HG02943 (cell line): Measurements from ENCODE around the gene SMG6.
"Not testable (repeated sequence)": the region's sequence is repeated elsewhere in the genome, so short reads cannot be mapped to it uniquely, and the experiment has no call there.

ENCODE experiments used
- ATAC-seq: cut with Tn5 transposase; IDR thresholded peaks from one replicate; pipeline ENCODE4 v1.9.1; 2021; ENCODE audit warnings: mild to moderate bottlenecking, low read depth, moderate library complexity; ENCODE audit not compliant: unreplicated experiment

Gene SMG6

GRCh38 chr17:2264067-2264860 is 39.3 kb downstream of the SMG6 start:
- no peak for ATAC-seq

GRCh38 chr17:2263183-2264066 is 40.2 kb downstream of the SMG6 start:
- ATAC-seq = no peak

- ATAC-seq = no peak
Observed at GRCh38 chr17:2262135-2262587, 41.4 kb downstream of the SMG6 start.

- no peak for ATAC-seq
Observed at GRCh38 chr17:2259769-2260536, 43.6 kb downstream of the SMG6 start.

- not testable (repeated sequence) for ATAC-seq
Observed at GRCh38 chr17:2258830-2259229, 44.8 kb downstream of the SMG6 start.

- no peak for ATAC-seq
Observed at GRCh38 chr17:2253768-2254406, 49.7 kb downstream of the SMG6 start.

GRCh38 chr17:2253362-2253761 is 50.2 kb downstream of the SMG6 start:
- no peak for ATAC-seq

GRCh38 chr17:2251098-2251497 is 52.5 kb downstream of the SMG6 start:
- no peak for ATAC-seq

GRCh38 chr17:2250140-2251095 is 53.2 kb downstream of the SMG6 start:
- no peak for ATAC-seq

GRCh38 chr17:2247005-2247404 is 56.6 kb downstream of the SMG6 start:
- no peak for ATAC-seq

- ATAC-seq = no peak
Observed at GRCh38 chr17:2244545-2245525, 58.8 kb downstream of the SMG6 start.

GRCh38 chr17:2243953-2244352 is 59.6 kb downstream of the SMG6 start:
- no peak for ATAC-seq

GRCh38 chr17:2241823-2242222 is 61.8 kb downstream of the SMG6 start:
- ATAC-seq = no peak

GRCh38 chr17:2240541-2240940 is 63.0 kb downstream of the SMG6 start:
- no peak for ATAC-seq

- no peak for ATAC-seq
Observed at GRCh38 chr17:2239882-2240430, 63.6 kb downstream of the SMG6 start.

GRCh38 chr17:2239170-2239551 is 64.4 kb downstream of the SMG6 start:
- no peak for ATAC-seq

- peak; percentile 51 for ATAC-seq
Observed at GRCh38 chr17:2238432-2239169, 65.0 kb downstream of the SMG6 start.
